Measurements from ENCODE around the gene GDF11. TPM values are rescaled to one million over a fixed set of nuclear protein-coding genes. Genes with fewer than 3 reads are reported as not detected.

The GDF11 gene
- total RNA-seq, 2 experiments from 2014 or later, result 10.2 to 11.5 TPM

GRCh38 chr12:55702861-55703260, 40.1 kb upstream of the GDF11 start:
- H3K36me3 Mint-ChIP-seq, result no peaks in the 10 kb centered on the region
- H3K27me3 Mint-ChIP-seq, result peaks cover 22% of the 10 kb centered on the region
- POLR2A ChIA-PET, result no interaction called here
- ATAC-seq (ENCODE audit: low read depth) (no peak), DNase-seq (no peak)
- no peak overlapping the region for H3K27ac Mint-ChIP-seq
- H3K9me3 Mint-ChIP-seq, result no peaks in the 10 kb centered on the region
- no peak overlapping the region for H3K4me3 Mint-ChIP-seq
- H3K4me1 Mint-ChIP-seq, result peaks cover 3% of the 10 kb centered on the region

- peaks cover 25% of the 10 kb centered on the region for H3K27me3 Mint-ChIP-seq
- ATAC-seq (ENCODE audit: low read depth), result no peak
- no peak overlapping the region for H3K27ac Mint-ChIP-seq
- POLR2A ChIA-PET, result interaction anchor here (0.9 kb wide), 1 partner anchor 28 kb away, joined by 4 read pairs; no protein-coding TSS in a partner anchor
- peaks cover 6% of the 10 kb centered on the region for H3K4me1 Mint-ChIP-seq
- no peak for DNase-seq
- H3K36me3 Mint-ChIP-seq, result no peaks in the 10 kb centered on the region
- H3K9me3 Mint-ChIP-seq, result no peaks in the 10 kb centered on the region
- H3K4me3 Mint-ChIP-seq, result no peak overlapping the region
Measured at GRCh38 chr12:55703288-55703687, 39.6 kb upstream of the GDF11 start.

GRCh38 chr12:55703901-55704761, 38.8 kb upstream of the GDF11 start:
- Mint-ChIP-seq H3K36me3 (no peaks in the 10 kb centered on the region), H3K9me3 (no peaks in the 10 kb centered on the region)
- POLR2A ChIA-PET, result interaction anchor here (0.6 to 0.9 kb wide), 2 partner anchors 27 to 104 kb away, joined by 3 to 4 read pairs; no protein-coding TSS in a partner anchor

GRCh38 chr12:55704824-55705718, 37.9 kb upstream of the GDF11 start:
- H3K9me3 Mint-ChIP-seq, result no peaks in the 10 kb centered on the region
- no peak overlapping the region for H3K27ac Mint-ChIP-seq
- H3K36me3 Mint-ChIP-seq, result no peaks in the 10 kb centered on the region

More at GRCh38 chr12:55703901-55704761, 38.8 kb upstream of the GDF11 start:
- H3K4me3 Mint-ChIP-seq, result no peak overlapping the region
- H3K4me1 Mint-ChIP-seq, result peaks cover 13% of the 10 kb centered on the region
- ATAC-seq (ENCODE audit: low read depth), result no peak
- DNase-seq, result no peak
- no peak overlapping the region for H3K27ac Mint-ChIP-seq
- peaks cover 31% of the 10 kb centered on the region for H3K27me3 Mint-ChIP-seq

GRCh38 chr12:55705782-55706402, 37.0 kb upstream of the GDF11 start:
- POLR2A ChIA-PET, result interaction anchor here (0.5 to 0.7 kb wide), 2 partner anchors 10 to 39 kb away, joined by 4 read pairs; partner anchors contain the start of gene BLOC1S1
- H3K4me3 Mint-ChIP-seq, result no peak overlapping the region
- no peak for ATAC-seq (ENCODE audit: low read depth)
- no peak for DNase-seq
- no peak overlapping the region for H3K27ac Mint-ChIP-seq
- H3K27me3 Mint-ChIP-seq, result peaks cover 41% of the 10 kb centered on the region
- no peaks in the 10 kb centered on the region for H3K9me3 Mint-ChIP-seq
- H3K4me1 Mint-ChIP-seq, result peaks cover 14% of the 10 kb centered on the region
- no peaks in the 10 kb centered on the region for H3K36me3 Mint-ChIP-seq

More at GRCh38 chr12:55704824-55705718, 37.9 kb upstream of the GDF11 start:
- DNase-seq (no peak), ATAC-seq (ENCODE audit: low read depth) (no peak)
- H3K27me3 Mint-ChIP-seq, result peaks cover 40% of the 10 kb centered on the region
- H3K4me1 Mint-ChIP-seq, result peaks cover 14% of the 10 kb centered on the region
- no peak overlapping the region for H3K4me3 Mint-ChIP-seq
- POLR2A ChIA-PET, result interaction anchor here (0.7 kb wide), 1 partner anchor 11 kb away, joined by 4 read pairs; the partner anchor contains the start of gene BLOC1S1

GRCh38 chr12:55706568-55707218, 36.2 kb upstream of the GDF11 start:
- H3K27ac Mint-ChIP-seq, result no peak overlapping the region
- POLR2A ChIA-PET, result interaction anchor here (0.9 kb wide), 1 partner anchor 10 kb away, joined by 4 read pairs; no protein-coding TSS in a partner anchor
- peaks cover 14% of the 10 kb centered on the region for H3K4me1 Mint-ChIP-seq
- H3K9me3 Mint-ChIP-seq, result no peaks in the 10 kb centered on the region
- no peak for ATAC-seq (ENCODE audit: low read depth)
- peak overlapping the region; percentile 83 for H3K4me3 Mint-ChIP-seq
- peaks cover 41% of the 10 kb centered on the region for H3K27me3 Mint-ChIP-seq
- no peak for DNase-seq
- no peaks in the 10 kb centered on the region for H3K36me3 Mint-ChIP-seq

GRCh38 chr12:55707219-55707671, 35.7 kb upstream of the GDF11 start:
- ATAC-seq (ENCODE audit: low read depth) (peak; percentile 11), DNase-seq (no peak)
- Mint-ChIP-seq H3K4me1 (peaks cover 14% of the 10 kb centered on the region), H3K9me3 (no peaks in the 10 kb centered on the region), H3K27ac (no peak overlapping the region), H3K4me3 (peak overlapping the region; percentile 83), H3K36me3 (no peaks in the 10 kb centered on the region), H3K27me3 (peaks cover 41% of the 10 kb centered on the region)
- POLR2A ChIA-PET, result interaction anchor here (0.9 kb wide), 1 partner anchor 9 kb away, joined by 4 read pairs; no protein-coding TSS in a partner anchor

- Mint-ChIP-seq H3K36me3 (no peaks in the 10 kb centered on the region), H3K4me3 (peak within 1 kb of the TSS; percentile 83), H3K27ac (no peak within 1 kb of the TSS), H3K9me3 (no peaks in the 10 kb centered on the region), H3K27me3 (peaks cover 41% of the 10 kb centered on the region), H3K4me1 (peaks cover 14% of the 10 kb centered on the region)
- POLR2A ChIA-PET, result interaction anchor here (0.9 kb wide), 1 partner anchor 8 kb away, joined by 4 read pairs; no protein-coding TSS in a partner anchor
- ATAC-seq (ENCODE audit: low read depth) (peak; percentile 75), DNase-seq (peak; percentile 74)
Measured at GRCh38 chr12:55707841-55708694, 34.9 kb upstream of the GDF11 start, which contains the start of gene ITGA7. Gene ITGA7 (minus strand): TSS chr12:55707904. CDS start chr12:55707682, 222 bp downstream.

- Mint-ChIP-seq H3K9me3 (no peaks in the 10 kb centered on the region), H3K36me3 (no peaks in the 10 kb centered on the region), H3K4me3 (peak overlapping the region; percentile 83), H3K4me1 (peaks cover 14% of the 10 kb centered on the region), H3K27me3 (peaks cover 41% of the 10 kb centered on the region), H3K27ac (no peak overlapping the region)
- no peak for DNase-seq
- POLR2A ChIA-PET, result no interaction called here
- ATAC-seq (ENCODE audit: low read depth), result no peak
Measured at GRCh38 chr12:55708695-55709233, 34.2 kb upstream of the GDF11 start.

GRCh38 chr12:55711786-55712553, 31.0 kb upstream of the GDF11 start:
- Mint-ChIP-seq H3K9me3 (no peaks in the 10 kb centered on the region), H3K4me1 (peaks cover 26% of the 10 kb centered on the region), H3K27ac (no peak overlapping the region), H3K36me3 (peaks cover 1% of the 10 kb centered on the region), H3K27me3 (peaks cover 25% of the 10 kb centered on the region), H3K4me3 (no peak overlapping the region)
- ATAC-seq (ENCODE audit: low read depth) (no peak), DNase-seq (no peak)
- POLR2A ChIA-PET, result interaction anchor here (1.4 kb wide), 1 partner anchor 18 kb away, joined by 5 read pairs; no protein-coding TSS in a partner anchor

Data from activated naive CD8-positive, alpha-beta T cell treated with anti-CD3 and anti-CD28 coated beads, Interleukin-2, amount 10 ng/mL, durations not matched to agents 7 days and 5 days (primary cell).